COR-L47 (cell line): ENCODE data around the gene HAAO.
"Not testable (repeated sequence)": the region's sequence is repeated elsewhere in the genome, so short reads cannot be mapped to it uniquely, and the experiment has no call there.

Experiments
- DNase-seq: peaks from one replicate; lab custom pipeline; 2025; lab: John Stamatoyannopoulos, UW

The HAAO gene

DNA sequence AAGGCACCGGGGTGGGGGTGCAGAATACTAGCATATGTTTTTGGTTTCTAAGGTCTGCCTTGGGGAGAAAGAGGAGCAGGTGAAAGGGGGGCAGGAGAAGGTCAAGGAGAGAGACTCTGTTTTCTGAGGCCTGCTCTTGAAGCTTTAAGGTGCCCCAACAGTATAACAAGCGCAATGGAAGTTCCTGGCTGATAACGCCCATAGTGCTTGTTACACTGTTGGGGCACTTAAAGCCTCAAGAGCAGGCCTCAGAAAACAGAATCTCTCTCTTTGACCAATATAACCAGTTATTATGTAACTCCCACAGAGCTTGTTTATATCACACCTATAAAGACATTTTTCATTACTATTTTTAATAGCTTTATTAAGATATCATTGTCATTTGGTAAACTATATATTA is 45.0 kb downstream of the HAAO start:
- no peak for DNase-seq

DNA sequence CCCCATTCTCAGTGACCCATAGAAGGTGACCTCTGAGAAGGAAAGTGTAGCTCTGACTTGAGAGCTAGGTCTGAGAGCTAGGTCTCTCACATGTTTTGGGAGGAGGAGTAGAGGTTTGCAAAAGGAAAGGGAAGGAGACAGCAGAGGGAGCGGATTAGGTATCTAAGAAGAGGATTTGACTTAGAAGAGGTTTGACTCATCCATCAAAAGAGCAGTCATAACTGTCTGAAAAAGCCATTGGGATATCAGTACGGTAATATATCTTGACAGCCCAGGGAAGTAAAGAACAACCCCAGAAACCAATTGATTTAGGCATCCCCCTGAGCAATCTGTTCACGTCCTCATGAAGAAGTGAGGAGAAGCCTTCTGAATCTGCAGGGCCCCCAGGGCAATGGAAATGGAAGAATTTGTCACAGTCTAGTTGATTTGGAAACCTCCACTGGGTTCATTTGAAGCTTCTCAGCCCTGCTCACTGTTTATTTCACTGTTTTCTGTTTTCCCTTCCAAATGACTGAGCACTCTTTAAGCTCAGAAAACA is 47.8 kb downstream of the HAAO start:
- no peak for DNase-seq

DNA sequence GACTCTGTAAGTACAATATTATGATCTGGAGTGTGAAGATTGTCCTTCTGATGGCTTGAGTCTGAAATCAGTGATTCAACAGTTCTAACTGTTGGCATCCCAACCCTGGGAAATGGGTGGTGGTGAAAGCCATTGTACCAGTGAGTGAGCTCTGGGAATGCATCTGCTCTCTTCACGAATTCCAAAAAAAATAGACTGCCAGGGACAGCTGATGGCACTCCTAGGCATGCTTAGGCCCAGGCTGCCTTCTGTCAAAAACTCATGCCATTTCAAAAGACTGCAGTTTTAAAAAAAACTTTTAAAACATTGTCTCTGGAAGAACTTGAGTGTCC is 48.8 kb downstream of the HAAO start:
- DNase-seq = no peak

DNA sequence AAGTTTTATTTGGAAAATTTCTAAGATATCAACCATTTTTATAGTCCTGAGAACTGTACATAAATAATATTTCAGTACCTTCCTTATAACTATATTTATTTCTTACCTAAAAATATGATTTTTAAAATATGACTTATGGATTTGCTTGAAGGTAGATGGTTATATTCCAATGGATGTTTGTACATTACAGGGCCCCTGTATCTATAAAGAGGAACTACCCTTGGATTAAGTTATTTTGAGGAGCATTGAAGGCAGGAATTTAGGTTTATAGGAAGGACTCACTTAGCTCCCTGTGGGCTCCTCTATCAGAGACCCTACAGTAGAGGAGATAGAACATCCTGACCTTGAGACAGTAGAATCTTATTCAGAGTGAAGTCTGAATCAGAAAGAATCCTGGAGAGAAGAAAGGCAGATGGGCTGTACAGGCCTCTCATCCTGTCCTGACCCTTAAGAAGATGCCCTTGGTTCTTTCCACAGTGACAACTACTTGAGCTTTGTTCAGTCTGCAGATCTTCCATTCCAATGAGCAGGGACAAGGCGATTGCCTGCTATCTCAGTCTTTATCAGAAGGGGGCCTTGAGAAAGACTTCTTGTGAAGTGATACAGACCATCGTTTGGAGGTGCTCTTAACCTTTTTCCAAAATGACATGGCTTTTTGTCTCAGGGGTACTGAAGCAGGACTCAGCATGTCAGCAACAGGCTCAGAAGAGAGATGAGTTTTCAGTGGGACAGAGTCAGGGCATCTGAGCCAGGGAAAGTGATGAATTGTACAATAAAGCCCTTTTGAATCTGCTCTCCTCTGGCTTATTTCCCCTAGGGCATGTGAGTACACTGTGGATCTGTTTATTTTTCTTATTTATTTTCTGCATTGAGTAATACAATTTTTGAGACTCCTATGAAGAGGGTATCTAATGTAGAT is 49.4 kb downstream of the HAAO start:
- DNase-seq = no peak

DNA sequence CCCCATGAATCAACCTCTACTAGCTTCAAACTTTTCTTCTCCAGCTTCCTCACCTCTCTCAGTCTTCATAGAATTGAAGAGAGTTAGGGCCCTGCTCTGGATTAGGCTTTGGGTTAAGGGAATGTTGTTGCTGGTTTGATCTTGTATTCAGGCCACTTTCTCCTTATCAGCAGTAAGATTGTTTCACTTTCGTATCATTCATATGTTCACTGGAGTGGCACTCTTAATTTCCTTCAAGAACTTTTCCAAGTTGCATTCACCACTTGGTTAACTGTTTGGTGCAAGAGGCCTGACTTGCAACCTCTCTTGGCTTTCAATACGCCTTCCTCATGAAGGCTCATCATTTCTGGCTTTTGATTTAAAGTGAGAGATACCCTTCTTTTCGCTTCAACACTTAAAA is 51.2 kb downstream of the HAAO start:
- no peak for DNase-seq

DNA sequence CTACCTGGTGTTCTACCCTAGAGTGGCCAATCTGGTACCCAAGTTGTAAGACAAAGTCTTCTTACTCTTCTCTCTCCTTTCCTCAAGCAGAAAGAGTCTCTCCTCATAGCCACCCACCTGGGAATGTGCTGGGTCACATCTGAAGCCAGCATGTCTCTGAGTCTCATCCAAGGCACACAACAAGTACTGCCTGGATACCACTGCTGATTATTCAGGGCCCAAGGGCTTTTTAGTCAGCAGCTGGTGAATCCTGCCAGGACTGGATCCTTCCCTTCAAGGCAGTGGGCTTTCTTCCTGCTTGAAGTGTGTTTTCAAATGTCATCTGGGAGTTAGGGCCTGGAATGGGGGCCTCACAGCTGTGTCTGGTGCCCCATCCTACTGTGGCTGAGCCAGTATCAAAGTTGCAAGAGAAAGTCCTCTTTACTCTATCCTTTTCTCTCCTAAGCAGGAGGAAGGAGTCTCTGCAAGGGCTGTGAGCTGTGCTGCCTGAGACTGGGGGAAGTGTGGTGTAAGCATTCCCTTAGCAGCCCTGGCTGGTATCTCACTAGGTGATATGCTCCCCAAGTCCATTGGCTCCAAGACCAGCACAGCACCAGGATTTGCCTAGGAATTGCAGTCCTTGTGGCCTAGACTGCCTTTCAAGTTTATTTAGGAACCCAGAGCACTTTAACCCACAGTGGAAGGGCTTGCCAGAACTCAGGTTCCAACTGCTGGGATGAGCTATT is 55.6 kb downstream of the HAAO start:
- DNase-seq = no peak

DNA sequence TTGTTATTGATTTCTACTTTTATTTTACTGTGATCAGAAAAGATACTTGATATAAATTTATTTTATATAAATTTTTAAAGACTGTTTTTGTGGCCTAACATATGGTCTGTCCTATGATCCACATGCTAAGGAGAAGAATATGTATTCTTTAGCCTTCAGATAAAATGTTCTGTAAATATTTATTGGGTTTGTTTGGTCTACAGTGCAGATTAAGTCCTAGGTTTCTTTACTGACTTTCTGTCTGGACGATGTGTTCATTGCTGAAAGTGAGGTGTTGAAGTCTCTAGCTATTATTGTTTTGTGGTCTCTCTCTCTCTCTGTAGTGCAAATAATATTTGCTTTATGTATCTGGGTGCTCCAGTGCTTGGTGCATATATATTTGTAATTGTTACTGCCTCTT is 58.5 kb downstream of the HAAO start:
- no peak for DNase-seq

DNA sequence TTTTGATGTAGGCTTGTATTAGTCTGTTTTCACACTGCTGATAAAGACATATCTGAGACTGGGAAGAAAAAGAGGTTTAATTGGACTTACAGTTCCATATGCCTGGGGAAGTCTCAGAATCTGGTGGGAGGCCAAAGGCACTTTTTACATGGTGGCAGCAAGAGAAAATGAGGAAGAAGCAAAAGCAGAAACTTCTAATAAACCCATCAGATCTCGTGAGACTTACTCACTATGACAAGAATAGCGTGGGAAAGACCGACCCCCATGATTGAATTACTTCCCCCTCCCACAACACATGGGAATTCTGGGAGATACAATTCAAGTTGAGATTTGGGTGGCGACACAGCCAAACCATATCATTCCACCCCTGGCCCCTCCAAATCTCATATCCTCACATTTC is 61.1 kb downstream of the HAAO start:
- not testable (repeated sequence) for DNase-seq

DNA sequence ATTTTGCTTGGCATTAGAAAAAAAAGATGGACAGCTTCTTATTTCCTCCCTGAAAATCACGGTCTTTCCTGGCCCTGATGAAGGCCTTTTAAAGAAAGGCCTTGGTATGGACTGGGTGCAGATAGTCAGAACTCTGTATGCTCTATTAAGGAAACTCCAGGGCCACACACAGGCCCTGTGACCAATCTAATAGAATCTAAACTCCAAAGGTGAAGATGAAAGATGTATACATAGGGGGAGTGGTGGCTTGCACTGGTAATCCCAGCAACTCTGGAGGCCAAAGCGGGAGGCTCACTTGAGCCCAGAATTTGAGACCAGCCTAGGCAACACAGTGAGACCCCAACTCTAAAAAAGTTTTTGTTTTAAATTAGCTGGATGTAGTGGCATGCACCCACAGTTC is 65.7 kb downstream of the HAAO start:
- DNase-seq = no peak

DNA sequence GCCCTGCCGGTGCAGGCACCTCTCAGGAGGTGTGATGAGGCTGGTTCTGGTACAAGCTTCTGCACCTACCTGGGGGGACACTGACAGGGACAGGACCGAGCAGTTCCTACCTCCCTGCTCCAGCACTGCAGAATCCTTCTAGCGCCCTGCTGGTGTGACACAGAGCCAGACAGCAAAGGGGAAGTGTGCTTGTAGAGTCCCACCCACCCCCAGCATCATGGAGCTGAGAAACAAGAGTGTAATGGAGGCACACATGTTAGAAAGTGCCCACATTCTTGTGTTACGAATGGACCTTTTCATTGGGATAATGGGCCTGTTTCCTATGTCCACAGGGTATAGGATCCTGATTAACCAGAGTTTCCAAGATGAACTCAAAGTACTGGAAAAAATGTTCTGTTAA is 66.7 kb downstream of the HAAO start:
- no peak for DNase-seq

DNA sequence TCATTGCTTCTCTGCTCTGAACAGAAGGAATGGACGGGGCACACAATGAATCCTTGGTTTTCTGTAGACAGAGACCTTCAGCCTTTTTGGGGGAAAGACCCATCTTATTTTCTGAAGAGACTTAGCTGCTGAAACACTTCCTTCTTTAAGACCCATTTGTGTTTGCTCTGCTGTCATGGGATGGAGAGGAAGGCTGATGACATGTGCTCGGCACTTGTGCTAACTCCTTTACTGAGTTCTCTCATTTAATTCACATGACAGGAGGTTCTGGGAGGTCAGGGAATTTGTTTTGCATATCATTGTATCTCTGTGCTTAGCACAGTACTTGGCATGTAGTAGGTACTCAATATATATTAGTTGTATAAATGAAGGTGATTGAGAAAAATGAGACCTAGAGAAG is 67.5 kb downstream of the HAAO start:
- DNase-seq = no peak

DNA sequence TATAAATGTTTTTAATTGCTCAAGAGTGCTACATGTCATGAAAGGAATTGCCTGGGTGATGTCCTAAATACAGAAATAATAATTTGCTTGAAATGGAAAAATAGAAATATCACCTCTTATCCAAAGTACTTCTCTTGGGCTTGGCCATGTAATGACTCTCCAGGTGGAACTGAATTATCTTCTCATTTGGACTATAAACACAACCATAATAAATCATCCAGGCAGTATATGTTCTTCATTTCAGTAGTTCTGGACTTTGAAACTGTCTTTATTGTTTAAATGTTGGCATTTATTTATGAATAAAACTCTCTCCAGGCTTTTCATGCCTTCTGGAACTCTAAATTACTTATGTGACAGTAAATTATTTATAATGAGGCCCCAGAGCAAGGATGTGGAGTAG is 68.9 kb downstream of the HAAO start:
- DNase-seq = no peak

DNA sequence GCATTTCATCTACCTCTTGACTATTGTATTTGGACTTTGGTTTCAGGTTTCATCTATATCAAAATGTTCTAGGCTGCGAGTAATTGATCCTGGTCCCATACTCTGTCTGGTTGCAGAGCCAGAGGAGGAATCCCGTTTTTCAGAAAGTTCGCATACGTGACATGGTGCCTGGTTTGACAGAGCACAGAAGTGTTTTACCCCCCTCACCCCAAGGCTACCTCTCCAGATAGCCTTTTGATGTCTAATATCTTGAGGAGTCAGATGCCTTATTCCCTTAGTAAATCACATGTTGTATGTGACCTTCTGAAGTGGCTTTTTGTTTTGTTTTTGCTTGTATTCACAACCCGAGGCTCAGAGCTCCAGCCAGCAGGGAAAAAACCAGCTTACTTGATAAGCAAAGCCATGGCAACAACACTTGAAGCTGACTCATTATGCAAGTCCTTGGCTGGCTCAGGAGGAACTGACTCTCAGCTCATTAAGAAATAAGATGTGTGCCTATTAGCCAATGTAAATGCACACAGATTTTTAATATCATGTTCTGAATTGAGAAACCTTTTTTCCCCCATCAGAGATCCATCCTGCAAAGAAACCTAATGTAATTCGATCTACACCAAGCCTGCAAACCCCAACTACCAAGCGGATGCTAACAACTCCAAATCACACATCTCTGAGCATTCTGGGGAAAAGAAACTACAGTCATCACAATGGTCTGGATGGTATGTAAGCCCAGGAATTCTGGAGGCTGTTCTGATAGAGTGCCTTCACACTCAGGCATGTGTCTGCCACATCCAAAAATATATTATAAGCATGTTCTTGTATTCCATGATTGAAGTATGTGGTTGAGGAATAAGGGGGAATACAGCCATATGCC is 69.8 kb downstream of the HAAO start:
- DNase-seq = peak; percentile 4

DNA sequence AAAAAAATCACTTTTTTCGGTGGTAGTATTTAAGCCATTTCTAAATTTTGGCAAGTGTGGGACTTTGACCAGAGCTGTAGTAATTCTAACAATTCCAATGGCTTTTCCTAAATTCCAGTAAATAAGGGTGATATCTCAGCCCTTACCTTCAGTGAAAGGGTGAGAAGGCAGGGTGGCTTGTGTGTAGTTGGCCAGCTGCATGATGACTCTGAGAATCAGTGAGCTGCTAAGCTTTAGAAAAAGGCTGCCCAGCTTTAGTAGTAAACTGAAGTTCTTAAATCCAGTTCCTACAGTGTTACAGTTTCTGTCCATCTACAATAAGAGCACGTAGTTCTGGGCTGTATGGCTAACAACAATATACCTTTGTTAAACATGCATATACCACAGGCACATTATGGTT is 70.5 kb downstream of the HAAO start:
- DNase-seq = no peak
